H1 (cell line): ENCODE results near the gene SMAD6. TPM values are rescaled to one million over a fixed set of nuclear protein-coding genes. Genes with fewer than 3 reads are reported as not detected.

Experiments used
- CTCF ChIA-PET: fragments of 300-600 bp; sonication (Branson Sonifier 250); formaldehyde crosslinking; loops from one replicate; lab custom pipeline; 2021; ENCODE audit not compliant: partially characterized antibody; lab: Charles Lee
- POLR2A ChIA-PET: fragments of 300-600 bp; sonication (Branson Sonifier 250); formaldehyde crosslinking; loops from one replicate; lab custom pipeline; 2021; ENCODE audit warnings: inconsistent platforms; ENCODE audit not compliant: partially characterized antibody; lab: Charles Lee
- DNase-seq, 2 experiments: peaks; one replicate each; pipeline versions ENCODE4 v3.0.0 to v3.0.0-alpha.2; 2010 to 2022; ENCODE audit warnings: low spot score in 2 of 2, low read depth in 1 of 2, mixed read lengths in 1 of 2
- FAIRE-seq: peaks from 2 replicates; lab custom pipeline; 2011; peaks lifted over from hg19 to GRCh38; lab: Jason Lieb, UNC
- H2AFZ ChIP-seq: 2 replicates; pipeline ENCODE4 v1.8.1; 2012; ENCODE audit warnings: low read length, inconsistent platforms
- H2AK5ac ChIP-seq: 2 replicates; pipeline ENCODE4 v1.6.1; 2013; ENCODE audit warnings: low read depth, low read length
- H2BK120ac ChIP-seq: replicated peaks from 2 replicates; pipeline ENCODE3; 2013; ENCODE audit warnings: low read depth, low read length, inconsistent platforms
- H2BK12ac ChIP-seq: 2 replicates; pipeline ENCODE4 v1.6.1; 2013; ENCODE audit warnings: low read depth, low read length
- H2BK15ac ChIP-seq: 2 replicates; pipeline ENCODE4 v1.6.1; 2013; ENCODE audit warnings: low read length
- H2BK20ac ChIP-seq: 2 replicates; pipeline ENCODE4 v1.6.1; 2013; ENCODE audit warnings: low read length
- H2BK5ac ChIP-seq: 2 replicates; pipeline ENCODE4 v1.6.1; 2013; ENCODE audit warnings: low read depth, low read length
- H3K14ac ChIP-seq: 2 replicates; pipeline ENCODE4 v1.6.1; 2013; ENCODE audit warnings: inconsistent platforms; ENCODE audit not compliant: insufficient read length
- H3K18ac ChIP-seq: 2 replicates; pipeline ENCODE4 v1.6.1; 2013; ENCODE audit warnings: low read length; ENCODE audit errors: extremely low read depth
- H3K23ac ChIP-seq: 2 replicates; pipeline ENCODE4 v1.6.1; 2013; ENCODE audit warnings: inconsistent platforms; ENCODE audit not compliant: insufficient read length
- H3K23me2 ChIP-seq: 2 replicates; pipeline ENCODE4 v1.6.1; 2013; ENCODE audit warnings: low read depth, low read length
- H3K27ac ChIP-seq: 2 replicates; pipeline ENCODE4 v1.6.1; 2011; ENCODE audit warnings: low read depth, low read length, inconsistent platforms
- H3K27me3 ChIP-seq, 4 experiments: replicated peaks in 1 of 4; 1 replicate in 1 of 4; 2 replicates in 3 of 4; pipeline versions ENCODE4 v1.6.1 to v1.8.1; 2011 to 2013; ENCODE audit warnings: low read length in 3 of 4, mild to moderate bottlenecking in 3 of 4, inconsistent platforms in 2 of 4, mixed read lengths in 2 of 4, moderate library complexity in 1 of 4; ENCODE audit not compliant: control insufficient read depth in 3 of 4, insufficient read depth in 3 of 4; ENCODE audit errors: extremely low read depth in 1 of 4
- H3K36me3 ChIP-seq, 4 experiments: 2 replicates each; pipeline versions ENCODE4 v1.6.1 to v1.8.1; 2011 to 2013; ENCODE audit warnings: mild to moderate bottlenecking in 4 of 4, low read length in 3 of 4, moderate library complexity in 2 of 4, control low read depth in 1 of 4, inconsistent platforms in 1 of 4; ENCODE audit not compliant: insufficient read depth in 4 of 4, control insufficient read depth in 2 of 4
- H3K4ac ChIP-seq: replicated peaks from 2 replicates; pipeline ENCODE3; 2013; ENCODE audit warnings: low read length, low read depth, mixed read lengths, inconsistent platforms; ENCODE audit not compliant: insufficient read length
- H3K4me1 ChIP-seq, 4 experiments: replicated peaks in 1 of 4; 1 replicate in 1 of 4; 2 replicates in 3 of 4; pipeline versions ENCODE4 v1.6.1 to v1.8.1; 2011 to 2013; ENCODE audit warnings: low read length in 3 of 4, inconsistent platforms in 2 of 4, mixed read lengths in 1 of 4; ENCODE audit not compliant: insufficient read depth in 4 of 4, control insufficient read depth in 3 of 4
- H3K4me2 ChIP-seq, 2 experiments: 2 replicates each; pipeline versions ENCODE4 v1.6.1 to v1.8.1; 2011 to 2013; ENCODE audit warnings: low read depth in 2 of 2, low read length in 2 of 2, control low read depth in 1 of 2, inconsistent platforms in 1 of 2, mild to moderate bottlenecking in 1 of 2; ENCODE audit not compliant: insufficient read depth in 1 of 2
- H3K4me3 ChIP-seq, 4 experiments: fragments of 200-600, 300-600 bp in 1 of 4; sonication (generic), shearing (Covaris generic), sonication (Bioruptor Twin) in 1 of 4; 2 replicates each; pipeline versions ENCODE4 v1.5.1 to v1.8.1; 2011 to 2016; ENCODE audit warnings: low read length in 4 of 4, low read depth in 3 of 4, control low read depth in 2 of 4, inconsistent platforms in 2 of 4, mild to moderate bottlenecking in 2 of 4, mixed read lengths in 1 of 4, moderate library complexity in 1 of 4; ENCODE audit not compliant: insufficient read depth in 2 of 4; ENCODE audit errors: extremely low read depth in 1 of 4
- H3K56ac ChIP-seq: replicated peaks from 2 replicates; pipeline ENCODE3; 2013; ENCODE audit warnings: low read depth, mild to moderate bottlenecking, mixed read lengths, low read length, inconsistent platforms; ENCODE audit not compliant: insufficient read length
- H3K79me1 ChIP-seq: 2 replicates; pipeline ENCODE4 v1.6.1; 2013; ENCODE audit warnings: low read depth, low read length, control low read depth
- H3K79me2 ChIP-seq, 2 experiments: 2 replicates each; pipeline versions ENCODE4 v1.6.1 to v1.8.1; 2012 to 2013; ENCODE audit warnings: low read length in 2 of 2, mild to moderate bottlenecking in 2 of 2, inconsistent platforms in 1 of 2; ENCODE audit not compliant: insufficient read depth in 2 of 2, control insufficient read depth in 1 of 2
- H3K9ac ChIP-seq, 4 experiments: replicated peaks in 1 of 4; 1 replicate in 1 of 4; 2 replicates in 3 of 4; pipeline versions ENCODE4 v1.6.1 to v1.8.1; 2011 to 2013; ENCODE audit warnings: low read depth in 3 of 4, low read length in 3 of 4, control low read depth in 2 of 4, mild to moderate bottlenecking in 2 of 4, moderate library complexity in 2 of 4, inconsistent platforms in 1 of 4; ENCODE audit errors: extremely low read depth in 1 of 4
- H3K9me3 ChIP-seq, 2 experiments: 2 replicates each; pipeline versions ENCODE4 v1.6.1 to v1.8.1; 2012 to 2013; ENCODE audit warnings: mild to moderate bottlenecking in 2 of 2, moderate library complexity in 2 of 2, control low read depth in 1 of 2, inconsistent platforms in 1 of 2, low read depth in 1 of 2, low read length in 1 of 2, mixed read lengths in 1 of 2; ENCODE audit not compliant: insufficient read depth in 2 of 2
- H4K20me1 ChIP-seq, 2 experiments: replicated peaks in 1 of 2; 2 replicates each; pipeline versions ENCODE3 to v1.8.1; 2011 to 2013; ENCODE audit warnings: inconsistent platforms in 2 of 2, low read length in 2 of 2, mild to moderate bottlenecking in 1 of 2; ENCODE audit not compliant: insufficient read depth in 2 of 2, control insufficient read depth in 1 of 2
- H4K5ac ChIP-seq: 2 replicates; pipeline ENCODE4 v1.6.1; 2013; ENCODE audit warnings: low read length, low read depth, mixed read lengths, inconsistent platforms; ENCODE audit not compliant: insufficient read length
- H4K8ac ChIP-seq: 2 replicates; pipeline ENCODE4 v1.8.0; 2013; ENCODE audit warnings: mild to moderate bottlenecking, moderate library complexity, low read length, inconsistent platforms; ENCODE audit not compliant: insufficient read depth; ENCODE audit errors: extremely low read depth
- H4K91ac ChIP-seq: replicated peaks from 2 replicates; pipeline ENCODE3; 2013; ENCODE audit warnings: low read length, mixed read lengths, inconsistent platforms; ENCODE audit not compliant: insufficient read length
- ASH2L ChIP-seq: fragments of 200-600, 300-600 bp; sonication (generic); IDR thresholded peaks from one replicate; pipeline ENCODE4 v1.7.1; 2017; ENCODE audit warnings: low read length
- BCL11A ChIP-seq, 2 experiments: IDR thresholded peaks; one replicate each; pipeline ENCODE4 v1.6.1; 2011; ENCODE audit warnings: low read depth in 2 of 2, low read length in 2 of 2, mild to moderate bottlenecking in 2 of 2
- BRCA1 ChIP-seq: IDR thresholded peaks from 2 replicates; pipeline ENCODE4 v1.6.1; 2012; ENCODE audit warnings: low read depth, low read length, improper control_type of control experiment
- CHD1 ChIP-seq: IDR thresholded peaks from 2 replicates; pipeline ENCODE4 v1.6.1; 2012; ENCODE audit warnings: low read depth, low read length, improper control_type of control experiment
- CHD2 ChIP-seq: IDR thresholded peaks from 2 replicates; pipeline ENCODE4 v1.6.1; 2012; ENCODE audit warnings: low read length, improper control_type of control experiment
- JUN ChIP-seq: IDR thresholded peaks from 2 replicates; pipeline ENCODE4 v1.6.1; 2011; ENCODE audit warnings: low read depth, mild to moderate bottlenecking, improper control_type of control experiment, low read length
- KDM4A ChIP-seq: IDR thresholded peaks from one replicate; pipeline ENCODE4 v1.7.1; 2012; ENCODE audit warnings: low read depth, mild to moderate bottlenecking, moderate library complexity, low read length, inconsistent platforms; ENCODE audit not compliant: severe bottlenecking
- POLR2A ChIP-seq, 2 experiments: IDR thresholded peaks; 1 replicate in 1 of 2; 2 replicates in 1 of 2; pipeline ENCODE4 v1.6.1; 2011; ENCODE audit warnings: low read depth in 2 of 2, low read length in 2 of 2, mild to moderate bottlenecking in 2 of 2; ENCODE audit errors: control extremely low read depth in 1 of 2
- RBBP5 ChIP-seq: IDR thresholded peaks from 2 replicates; pipeline ENCODE4 v1.7.1; 2012; ENCODE audit warnings: low read depth, mild to moderate bottlenecking, inconsistent platforms, low read length, moderate library complexity, borderline replicate concordance
- RNF2 ChIP-seq: fragments of 200-900, 300-1000 bp; sonication (generic); IDR thresholded peaks from 2 replicates; pipeline ENCODE4 v1.7.1; 2016; ENCODE audit warnings: borderline replicate concordance, low read depth, mild to moderate bottlenecking, antibody characterized with exemption, low read length; ENCODE audit not compliant: poor library complexity, severe bottlenecking; ENCODE audit errors: missing control alignments
- SIX5 ChIP-seq: IDR thresholded peaks from 2 replicates; pipeline ENCODE4 v1.6.1; 2011; ENCODE audit warnings: mild to moderate bottlenecking, low read depth, low read length
- SP4 ChIP-seq: IDR thresholded peaks from 2 replicates; pipeline ENCODE4 v1.6.1; 2012; ENCODE audit warnings: low read length, inconsistent platforms
- TEAD4 ChIP-seq: IDR thresholded peaks from 2 replicates; pipeline ENCODE4 v1.6.1; 2012; ENCODE audit warnings: low read depth, low read length, inconsistent platforms, mixed read lengths
- ZNF274 ChIP-seq: IDR thresholded peaks from 2 replicates; pipeline ENCODE4 v1.7.0; 2012; ENCODE audit warnings: low read length, borderline replicate concordance; ENCODE audit errors: extremely low read depth
- WGBS, 2 experiments: shearing (Covaris generic) in 1 of 2; methylation state at CpG; one replicate each; pipeline versions ENCODE4 v1.1.6 to v1.1.7; 2013 to 2015; ENCODE audit warnings: low lambda C conversion rate in 2 of 2, mixed read lengths in 2 of 2, inconsistent platforms in 1 of 2, low coverage in 1 of 2, missing lambda C conversion rate in 1 of 2; ENCODE audit not compliant: insufficient replicate concordance in 2 of 2, insufficient coverage in 1 of 2, insufficient read length in 1 of 2; ENCODE audit errors: extremely low coverage in 1 of 2, missing lambda C conversion rate in 1 of 2; 5-methylcytosine and 5-hydroxymethylcytosine counted together
- polyA plus RNA-seq, 7 experiments: library from polyadenylated mRNA; depleted of rRNA in 3 of 7; stranded (reverse) in 5 of 7; unstranded in 2 of 7; fragments of >200 nt in 5 of 7; fragments of 200-250 nt in 2 of 7; gene quantifications; 1 replicate in 5 of 7; 2 replicates in 1 of 7; 4 replicates in 1 of 7; pipeline versions ENCODE4 v1.2.1 to v1.2.3, GENCODE V29; 2011 to 2013; ENCODE audit warnings: missing spikeins in 2 of 7, mixed read lengths in 2 of 7
- total RNA-seq: library from RNA; stranded (reverse); fragmentation: NEBNext Ultra II Directional; extraction: Animal tissue kit (Norgen Biotek cat#: 25700); gene quantifications from 2 replicates; pipeline ENCODE4 v1.2.1, GENCODE V29; 2021
- TF ChIP-seq, protein P1 (sequence below): IDR thresholded peaks from 2 replicates; pipeline ENCODE4 v1.6.1; 2011; ENCODE audit warnings: low read depth, mild to moderate bottlenecking, low read length; ENCODE audit not compliant: insufficient read depth

The SMAD6 gene
- total and polyA plus RNA-seq, 2 of the 8 experiments (the other 6 are each of a cell fraction or from before 2014, with no cell fraction given): 1.8 to 7.0 TPM

DNA sequence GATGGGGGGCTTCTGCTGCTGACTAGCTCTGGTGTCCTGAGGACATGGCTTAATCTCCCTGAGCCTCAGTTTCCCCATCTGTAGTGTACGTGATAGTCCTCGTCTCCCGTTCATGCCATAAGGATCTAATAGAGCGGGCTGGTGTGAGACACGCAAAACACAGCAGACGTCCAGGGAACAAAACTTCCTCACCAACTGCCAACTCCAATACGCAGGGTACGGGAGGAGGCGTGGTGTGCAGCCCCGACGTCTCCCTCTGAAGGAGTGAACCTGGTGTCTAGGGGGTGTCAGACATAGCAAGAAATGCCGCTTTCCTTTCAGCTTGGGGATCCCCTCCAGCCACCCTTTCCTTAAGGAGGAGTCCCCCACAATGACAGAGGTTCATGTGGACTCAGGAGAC, 55.0 kb downstream of the SMAD6 start:
- no peaks in the 10 kb centered on the region for H3K23me2 ChIP-seq
- no peak overlapping the region for H2BK20ac ChIP-seq
- no peak overlapping the region for H2BK5ac ChIP-seq
- no peak overlapping the region for H3K4me3 ChIP-seq
- H3K18ac ChIP-seq: no peak overlapping the region
- H2AK5ac ChIP-seq: no peak overlapping the region
- H4K91ac ChIP-seq: no peak overlapping the region
- no peak overlapping the region for H3K27ac ChIP-seq
- no peak overlapping the region for H3K56ac ChIP-seq
- no peak overlapping the region for H4K8ac ChIP-seq
- DNase-seq (no peak), FAIRE-seq (no peak)
- no peak overlapping the region for H3K4me2 ChIP-seq
- H3K9ac ChIP-seq: no peak overlapping the region
- no peak overlapping the region for H4K5ac ChIP-seq
- no peak overlapping the region for H2AFZ ChIP-seq
- H3K79me2 ChIP-seq: no peaks in the 10 kb centered on the region
- no peak overlapping the region for H3K4ac ChIP-seq
- POLR2A ChIA-PET: interaction anchor here (1.1 kb wide), 1 partner anchor 11 kb away, joined by 3 read pairs; no protein-coding TSS in a partner anchor
- no peak overlapping the region for H2BK120ac ChIP-seq
- 93% methylated on average over 12 of the region's 12 CpGs; no CpG with 5 or more reads in 1 of the 2 experiments for WGBS, 2 experiments
- H3K23ac ChIP-seq: no peak overlapping the region
- H3K9me3 ChIP-seq: peaks cover 0 to 5% of the 10 kb centered on the region in 2 experiments; a peak in 2 of 4 replicates
- no peaks in the 10 kb centered on the region for H3K79me1 ChIP-seq
- CTCF ChIA-PET: interaction anchor here (0.9 to 1.0 kb wide), 4 partner anchors 16 to 105 kb away, joined by 3 to 4 read pairs (median 4); no protein-coding TSS in a partner anchor
- peaks cover 0 to 3% (median 1%) of the 10 kb centered on the region in 4 experiments; a peak in 3 of 8 replicates for H3K36me3 ChIP-seq
- peaks cover 0 to 4% (median 0%) of the 10 kb centered on the region in 4 experiments; a peak in 1 of 7 replicates for H3K4me1 ChIP-seq
- no peak overlapping the region for H3K14ac ChIP-seq
- no peak overlapping the region for H2BK15ac ChIP-seq
- no peaks in the 10 kb centered on the region for H3K27me3 ChIP-seq
- H4K20me1 ChIP-seq: no peaks in the 10 kb centered on the region
- no peak overlapping the region for H2BK12ac ChIP-seq
- TF ChIP-seq ASH2L: no peak
- TF ChIP-seq CHD1: no peak
- TF ChIP-seq, protein P1, sequence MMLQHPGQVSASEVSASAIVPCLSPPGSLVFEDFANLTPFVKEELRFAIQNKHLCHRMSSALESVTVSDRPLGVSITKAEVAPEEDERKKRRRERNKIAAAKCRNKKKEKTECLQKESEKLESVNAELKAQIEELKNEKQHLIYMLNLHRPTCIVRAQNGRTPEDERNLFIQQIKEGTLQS: no peak
- TF ChIP-seq BRCA1: no peak
- no peak for TF ChIP-seq SP4
- TF ChIP-seq POLR2A (IDR thresholded peaks at IDR 0.05; ENCODE audit: control extremely low read depth in 1 of 2, low read depth in 2 of 2, low read length in 2 of 2): no peak
- TF ChIP-seq TEAD4: no peak
- no peak for TF ChIP-seq SIX5
- TF ChIP-seq RBBP5: no peak
- no peak for TF ChIP-seq BCL11A (IDR thresholded peaks at IDR 0.05; ENCODE audit: low read depth in 2 of 2, low read length in 2 of 2)
- TF ChIP-seq RNF2: no peak
- TF ChIP-seq JUN: no peak
- TF ChIP-seq ZNF274: no peak
- no peak for TF ChIP-seq CHD2
- no peak for TF ChIP-seq KDM4A
